ENCODE results near the gene SYTL1.

- no peak for TF ChIP-seq POLR2A (IDR thresholded peaks at IDR 0.05; ENCODE audit: extremely low read depth, insufficient read length)
- peak; percentile 69 for TF ChIP-seq CTCF (IDR thresholded peaks at IDR 0.05; ENCODE audit: low read depth, low read length)
- peak; percentile 81 for TF ChIP-seq MAX (IDR thresholded peaks at IDR 0.05; ENCODE audit: low read depth, low read length)
Observed at GRCh38 chr1:27357281-27358037, 15.6 kb downstream of the SYTL1 start.
